ENCODE measurements around the gene C16orf86.

DNA sequence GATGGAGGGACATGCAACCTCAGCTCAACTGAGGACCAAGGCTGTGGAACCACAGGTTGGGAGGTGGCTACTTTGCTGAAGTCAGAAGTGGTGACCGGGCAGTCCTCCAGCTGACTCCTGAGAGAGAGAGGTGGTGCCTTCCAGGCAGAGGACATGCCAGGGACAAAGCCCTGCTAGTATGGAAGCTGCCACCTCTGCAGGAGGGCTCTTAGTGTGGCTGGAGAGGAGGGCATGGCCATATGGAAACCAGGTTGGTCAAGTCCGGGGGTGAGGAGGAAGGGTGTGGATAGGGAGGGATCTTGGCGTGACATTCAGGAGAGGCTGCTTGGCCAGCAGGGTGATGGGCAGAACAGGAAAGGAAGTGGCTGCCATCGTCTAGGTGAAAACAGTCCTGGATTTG lies 5.7 kb downstream of the C16orf86 start:
- no peak for TF ChIP-seq EZH2 (IDR thresholded peaks at IDR 0.05)
- TF ChIP-seq FOXP2 (optimal IDR thresholded peaks at IDR 0.05; ENCODE audit: control extremely low read depth, extremely low read length, insufficient read depth), result no peak
- no peak for TF ChIP-seq POLR2AphosphoS5 (IDR thresholded peaks at IDR 0.05; ENCODE audit: borderline replicate concordance, low read depth, low read length)

Measured in SK-N-MC (cell line).